Measurements from ENCODE around the gene PNN.
"Not testable (repeated sequence)": the region's sequence is repeated elsewhere in the genome, so short reads cannot be mapped to it uniquely, and the experiment has no call there.

PNN gene

GRCh38 chr14:39184628-39185255, 9.7 kb downstream of the PNN start:
- no peak overlapping the region for H3K4me3 ChIP-seq (ENCODE audit: low read depth, low read length)
- TF ChIP-seq, protein P1, sequence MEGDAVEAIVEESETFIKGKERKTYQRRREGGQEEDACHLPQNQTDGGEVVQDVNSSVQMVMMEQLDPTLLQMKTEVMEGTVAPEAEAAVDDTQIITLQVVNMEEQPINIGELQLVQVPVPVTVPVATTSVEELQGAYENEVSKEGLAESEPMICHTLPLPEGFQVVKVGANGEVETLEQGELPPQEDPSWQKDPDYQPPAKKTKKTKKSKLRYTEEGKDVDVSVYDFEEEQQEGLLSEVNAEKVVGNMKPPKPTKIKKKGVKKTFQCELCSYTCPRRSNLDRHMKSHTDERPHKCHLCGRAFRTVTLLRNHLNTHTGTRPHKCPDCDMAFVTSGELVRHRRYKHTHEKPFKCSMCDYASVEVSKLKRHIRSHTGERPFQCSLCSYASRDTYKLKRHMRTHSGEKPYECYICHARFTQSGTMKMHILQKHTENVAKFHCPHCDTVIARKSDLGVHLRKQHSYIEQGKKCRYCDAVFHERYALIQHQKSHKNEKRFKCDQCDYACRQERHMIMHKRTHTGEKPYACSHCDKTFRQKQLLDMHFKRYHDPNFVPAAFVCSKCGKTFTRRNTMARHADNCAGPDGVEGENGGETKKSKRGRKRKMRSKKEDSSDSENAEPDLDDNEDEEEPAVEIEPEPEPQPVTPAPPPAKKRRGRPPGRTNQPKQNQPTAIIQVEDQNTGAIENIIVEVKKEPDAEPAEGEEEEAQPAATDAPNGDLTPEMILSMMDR (IDR thresholded peaks at IDR 0.05; ENCODE audit: low read depth, low read length, missing control alignments): no peak
- H3K27ac ChIP-seq: no peak overlapping the region
- in situ Hi-C loops (cut with HindIII; ENCODE audit: low pct_ligation_motif_present, low sequenced_read_pairs): no loop called here
- H3K36me3 ChIP-seq (replicated peaks): peaks cover 45% of the 10 kb centered on the region
- DNase-seq: no peak
- H3K27me3 ChIP-seq (replicated peaks): no peaks in the 10 kb centered on the region

DNA sequence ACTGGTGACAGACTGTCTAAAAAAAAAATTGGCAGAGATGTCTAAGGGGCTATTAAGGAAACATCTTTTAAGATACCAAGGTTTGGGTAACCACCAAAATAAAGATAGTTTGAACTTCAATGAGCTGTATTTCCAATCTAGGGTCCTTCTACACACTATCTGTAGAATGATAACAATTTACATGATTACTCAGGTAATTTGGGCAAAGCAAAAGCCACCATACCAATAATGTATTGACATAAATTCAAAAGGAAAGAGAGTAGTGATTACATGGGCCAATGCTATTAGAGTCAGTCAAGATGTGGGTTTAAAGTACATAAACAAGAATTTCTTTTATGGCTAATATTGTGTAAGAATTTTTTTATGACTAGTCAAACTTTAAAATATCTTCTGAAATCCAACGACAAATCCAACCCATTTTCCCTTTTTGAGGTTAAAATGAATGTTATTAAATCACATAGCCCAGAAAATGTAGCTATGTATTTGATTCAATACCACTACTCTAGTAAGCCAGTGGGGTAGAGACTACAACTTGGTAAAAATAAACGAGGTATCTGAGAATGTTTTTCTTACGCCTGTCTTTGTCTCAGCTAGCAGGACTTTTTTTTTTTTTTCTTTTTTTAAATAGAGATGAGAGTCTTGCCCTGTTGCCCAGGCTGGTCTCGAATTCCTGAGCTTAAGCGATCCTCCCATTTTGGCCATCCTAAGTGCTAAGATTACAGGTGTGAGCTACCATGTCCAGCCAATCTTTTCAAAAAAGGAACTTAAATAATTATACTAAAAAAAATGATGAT, 10.4 kb downstream of the PNN start:
- in situ Hi-C loops (cut with HindIII; ENCODE audit: low pct_ligation_motif_present, low sequenced_read_pairs): no loop called here
- DNase-seq: no peak
- TF ChIP-seq, protein P1 (IDR thresholded peaks at IDR 0.05; ENCODE audit: low read depth, low read length, missing control alignments): no peak
- H3K36me3 ChIP-seq (replicated peaks): peaks cover 38% of the 10 kb centered on the region
- no peak overlapping the region for H3K4me3 ChIP-seq (ENCODE audit: low read depth, low read length)
- H3K27me3 ChIP-seq (replicated peaks): no peaks in the 10 kb centered on the region
- no peak overlapping the region for H3K27ac ChIP-seq

GRCh38 chr14:39186941-39187525, 12.0 kb downstream of the PNN start:
- Histone ChIP-seq H3K4me3 (ENCODE audit: low read depth, low read length) (no peak overlapping the region), H3K27me3 (replicated peaks) (no peaks in the 10 kb centered on the region), H3K36me3 (replicated peaks) (peaks cover 24% of the 10 kb centered on the region), H3K27ac (no peak overlapping the region)
- in situ Hi-C loops (cut with HindIII; ENCODE audit: low pct_ligation_motif_present, low sequenced_read_pairs): no loop called here
- TF ChIP-seq, protein P1 (IDR thresholded peaks at IDR 0.05; ENCODE audit: low read depth, low read length, missing control alignments): no peak
- DNase-seq: no peak

DNA sequence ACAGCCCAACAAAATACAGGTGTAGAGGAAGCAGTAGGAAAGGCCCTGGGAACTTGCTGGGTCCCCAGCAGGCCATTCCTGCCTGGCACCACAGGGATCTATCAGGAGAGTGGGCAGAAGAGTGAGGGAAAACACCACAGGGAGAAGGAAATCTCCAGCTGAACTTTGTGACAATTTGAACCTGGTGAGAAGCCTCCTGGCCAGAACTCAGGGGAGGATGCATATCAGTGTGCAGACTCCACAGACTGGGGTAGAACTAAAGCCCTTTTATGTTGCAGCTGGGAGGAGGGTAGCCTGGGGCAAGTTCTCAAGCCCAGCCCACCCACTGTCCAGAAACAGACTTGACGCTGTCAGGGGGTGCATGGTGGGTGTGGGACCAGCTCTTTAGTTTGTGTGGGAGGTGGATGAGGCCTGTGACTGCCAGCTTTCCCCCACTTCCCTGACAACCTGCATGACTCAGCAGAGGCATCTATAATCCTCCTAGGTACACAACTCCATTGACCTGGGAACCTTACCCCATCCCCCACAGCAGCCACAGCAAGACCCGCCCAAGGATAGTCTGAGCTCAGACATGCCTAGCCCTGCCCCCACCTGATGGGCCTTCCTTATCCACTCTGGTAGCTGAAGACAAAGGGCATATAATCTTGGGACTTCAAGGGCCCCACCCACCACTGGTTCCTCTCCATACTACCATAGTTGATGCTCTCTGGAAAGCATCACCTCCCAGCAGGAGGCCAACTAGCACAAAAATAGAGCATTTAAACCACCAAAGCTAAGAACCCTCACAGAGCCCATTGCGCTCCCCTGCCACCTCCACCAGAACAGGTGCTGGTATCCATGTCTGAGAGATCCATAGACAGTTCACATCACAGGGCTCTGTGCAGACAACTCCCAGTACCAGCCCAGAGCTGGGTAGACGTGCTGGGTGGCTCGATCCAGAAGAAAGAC, 28.9 kb downstream of the PNN start:
- in situ Hi-C loops (cut with HindIII; ENCODE audit: low pct_ligation_motif_present, low sequenced_read_pairs): no loop called here
- Histone ChIP-seq H3K36me3 (replicated peaks) (no peaks in the 10 kb centered on the region), H3K27ac (no peak overlapping the region), H3K4me3 (ENCODE audit: low read depth, low read length) (no peak overlapping the region), H3K27me3 (replicated peaks) (no peaks in the 10 kb centered on the region)
- no peak for DNase-seq
- TF ChIP-seq, protein P1 (IDR thresholded peaks at IDR 0.05; ENCODE audit: low read depth, low read length, missing control alignments): no peak

- H3K4me3 ChIP-seq (ENCODE audit: low read depth, low read length); H3K36me3 ChIP-seq (replicated peaks); in situ Hi-C loops (cut with HindIII; ENCODE audit: low pct_ligation_motif_present, low sequenced_read_pairs); H3K27me3 ChIP-seq (replicated peaks); DNase-seq; H3K27ac ChIP-seq: not testable (repeated sequence)
These were observed 32.4 kb downstream of the PNN start for GRCh38 chr14:39207430-39207829.

All from brain microvascular endothelial cell (primary cell).